ENCODE data around the gene CTNNA1.

GRCh38 chr5:138720840-138721239, 32.4 kb upstream of the CTNNA1 start:
- no peak for TF ChIP-seq POLR2A (IDR thresholded peaks at IDR 0.05)
- TF ChIP-seq, protein P1, sequence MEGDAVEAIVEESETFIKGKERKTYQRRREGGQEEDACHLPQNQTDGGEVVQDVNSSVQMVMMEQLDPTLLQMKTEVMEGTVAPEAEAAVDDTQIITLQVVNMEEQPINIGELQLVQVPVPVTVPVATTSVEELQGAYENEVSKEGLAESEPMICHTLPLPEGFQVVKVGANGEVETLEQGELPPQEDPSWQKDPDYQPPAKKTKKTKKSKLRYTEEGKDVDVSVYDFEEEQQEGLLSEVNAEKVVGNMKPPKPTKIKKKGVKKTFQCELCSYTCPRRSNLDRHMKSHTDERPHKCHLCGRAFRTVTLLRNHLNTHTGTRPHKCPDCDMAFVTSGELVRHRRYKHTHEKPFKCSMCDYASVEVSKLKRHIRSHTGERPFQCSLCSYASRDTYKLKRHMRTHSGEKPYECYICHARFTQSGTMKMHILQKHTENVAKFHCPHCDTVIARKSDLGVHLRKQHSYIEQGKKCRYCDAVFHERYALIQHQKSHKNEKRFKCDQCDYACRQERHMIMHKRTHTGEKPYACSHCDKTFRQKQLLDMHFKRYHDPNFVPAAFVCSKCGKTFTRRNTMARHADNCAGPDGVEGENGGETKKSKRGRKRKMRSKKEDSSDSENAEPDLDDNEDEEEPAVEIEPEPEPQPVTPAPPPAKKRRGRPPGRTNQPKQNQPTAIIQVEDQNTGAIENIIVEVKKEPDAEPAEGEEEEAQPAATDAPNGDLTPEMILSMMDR (IDR thresholded peaks at IDR 0.05), result no peak

All from right lobe of liver (tissue), 4 donors.